GM23338 (cell line): ENCODE results near the gene ZNF22. TPM values are rescaled to one million over a fixed set of nuclear protein-coding genes. Genes with fewer than 3 reads are reported as not detected.

Experiments
- ATAC-seq: fragments of 200-7000 bp; cut with Tn5 transposase; 3 replicates; pipeline ENCODE4 v1.9.1; 2020
- DNase-seq: peaks from one replicate; pipeline ENCODE4 v3.0.0-alpha.2; 2015; ENCODE audit warnings: low spot score
- H2AFZ ChIP-seq: fragments of 200-600 bp; sonication (generic); 2 replicates; pipeline ENCODE4 v1.8.0; 2016; ENCODE audit warnings: antibody characterized with exemption, mild to moderate bottlenecking, moderate library complexity
- H3F3A ChIP-seq: fragments of 200-600 bp; sonication (generic); replicated peaks from 2 replicates; pipeline ENCODE4 v1.8.0; 2017; ENCODE audit warnings: antibody characterized with exemption, mixed run types, low read depth
- H3K27ac ChIP-seq: fragments of 200-600 bp; sonication (generic); 2 replicates; pipeline ENCODE4 v1.6.1; 2016; ENCODE audit warnings: low read depth
- H3K27me3 ChIP-seq: fragments of 200-600 bp; sonication (generic); 2 replicates; pipeline ENCODE4 v1.8.0; 2016; ENCODE audit warnings: mild to moderate bottlenecking, mixed run types, moderate library complexity; ENCODE audit not compliant: insufficient read depth
- H3K36me3 ChIP-seq: fragments of 200-600 bp; sonication (generic); 2 replicates; pipeline ENCODE4 v1.8.0; 2016; ENCODE audit warnings: mild to moderate bottlenecking; ENCODE audit not compliant: insufficient read depth
- H3K4me1 ChIP-seq: fragments of 200-600 bp; sonication (generic); 2 replicates; pipeline ENCODE4 v1.8.0; 2016; ENCODE audit warnings: mild to moderate bottlenecking, moderate library complexity; ENCODE audit not compliant: insufficient read depth
- H3K4me2 ChIP-seq: fragments of 200-600 bp; sonication (generic); 2 replicates; pipeline ENCODE4 v1.7.1; 2017; ENCODE audit warnings: mixed run types
- H3K4me3 ChIP-seq: fragments of 200-600 bp; sonication (generic); 2 replicates; pipeline ENCODE4 v1.6.1; 2016; ENCODE audit warnings: mixed run types
- H3K79me2 ChIP-seq: fragments of 200-600 bp; sonication (generic); replicated peaks from 2 replicates; pipeline ENCODE4 v1.8.0; 2017; ENCODE audit warnings: mild to moderate bottlenecking; ENCODE audit not compliant: insufficient read depth
- H3K9me2 ChIP-seq: fragments of 200-600 bp; sonication (generic); 2 replicates; pipeline ENCODE4 v1.8.0; 2017; ENCODE audit not compliant: insufficient read depth
- H4K20me1 ChIP-seq: fragments of 200-600 bp; sonication (generic); replicated peaks from 2 replicates; pipeline ENCODE4 v1.8.0; 2017; ENCODE audit warnings: mild to moderate bottlenecking; ENCODE audit not compliant: insufficient read depth
- H3K27ac Mint-ChIP-seq: 2 replicates; pipeline ENCODE4 v1.8.0; 2020; ENCODE audit warnings: inconsistent platforms, mild to moderate bottlenecking, moderate library complexity, mixed read lengths
- H3K27me3 Mint-ChIP-seq: 3 replicates; pipeline ENCODE4 v1.8.0; 2022; ENCODE audit warnings: low read depth, mild to moderate bottlenecking, moderate library complexity, mixed read lengths, inconsistent platforms; ENCODE audit not compliant: insufficient read depth, poor library complexity
- H3K36me3 Mint-ChIP-seq: 3 replicates; pipeline ENCODE4 v1.8.0; 2021; ENCODE audit warnings: low read depth, mild to moderate bottlenecking, inconsistent platforms, moderate library complexity, mixed read lengths
- H3K4me1 Mint-ChIP-seq: 3 replicates; pipeline ENCODE4 v1.8.0; 2020; ENCODE audit warnings: mild to moderate bottlenecking, inconsistent platforms, mixed read lengths
- H3K4me3 Mint-ChIP-seq: 3 replicates; pipeline ENCODE4 v1.8.0; 2021; ENCODE audit warnings: moderate library complexity, mild to moderate bottlenecking, inconsistent platforms, mixed read lengths
- H3K9me3 Mint-ChIP-seq: 3 replicates; pipeline ENCODE4 v1.8.0; 2020; ENCODE audit warnings: moderate library complexity, mild to moderate bottlenecking, inconsistent platforms, mixed read lengths
- CREB1 ChIP-seq: fragments of 250-450 bp; sonication (Bioruptor Pico); IDR thresholded peaks from 2 replicates; pipeline ENCODE4 v1.5.0; 2020; ENCODE audit warnings: low read depth, mild to moderate bottlenecking, moderate library complexity
- EZH2 ChIP-seq: fragments of 200-600 bp; sonication (generic); IDR thresholded peaks from one replicate; pipeline ENCODE4 v1.8.0; 2017; ENCODE audit warnings: antibody characterized with exemption, mild to moderate bottlenecking, low read depth; ENCODE audit not compliant: unreplicated experiment
- EZH2phosphoT487 ChIP-seq: fragments of 200-600 bp; sonication (generic); IDR thresholded peaks from one replicate; pipeline ENCODE4 v1.8.1; 2018; ENCODE audit warnings: antibody characterized with exemption; ENCODE audit not compliant: unreplicated experiment
- JUNB ChIP-seq: IDR thresholded peaks from one replicate; pipeline ENCODE4 v1.6.1; 2016; ENCODE audit warnings: antibody characterized with exemption; ENCODE audit not compliant: unreplicated experiment
- NANOG ChIP-seq: IDR thresholded peaks from 2 replicates; pipeline ENCODE4 v1.6.1; 2016; ENCODE audit warnings: antibody characterized with exemption, borderline replicate concordance
- POLR2AphosphoS5 ChIP-seq: IDR thresholded peaks from 2 replicates; pipeline ENCODE4 v1.6.1; 2016; ENCODE audit warnings: antibody characterized with exemption, low read depth
- STAT1 ChIP-seq: IDR thresholded peaks from one replicate; pipeline ENCODE4 v1.6.1; 2016; ENCODE audit warnings: antibody characterized with exemption; ENCODE audit not compliant: unreplicated experiment
- ZNF114 ChIP-seq: fragments of 250-450 bp; sonication (Bioruptor Pico); IDR thresholded peaks from 2 replicates; pipeline ENCODE4 v1.5.0; 2020; ENCODE audit warnings: mild to moderate bottlenecking, moderate library complexity
- ZNF331 ChIP-seq: fragments of 250-450 bp; sonication (Bioruptor Pico); IDR thresholded peaks from 2 replicates; pipeline ENCODE4 v1.5.0; 2020; ENCODE audit warnings: low read depth, mild to moderate bottlenecking, moderate library complexity
- long read RNA-seq: library from polyadenylated mRNA; unstranded; transcript quantifications from one replicate; pipeline ENCODE4 v2.0.0, GENCODE V29; 2020; ENCODE audit not compliant: unreplicated experiment
- polyA plus RNA-seq: library from polyadenylated mRNA; unstranded; fragments of >200 nt; fragmentation: Nextera tagmentation; extraction: Ambion mirVana; gene quantifications from 2 replicates; pipeline ENCODE4 v1.2.1, GENCODE V29; 2016
- total RNA-seq: library from RNA; depleted of rRNA; stranded (reverse); fragments of >200 nt; shearing (Covaris generic); gene quantifications from 2 replicates; pipeline ENCODE4 v1.2.3, GENCODE V29; 2014; rRNA removed
- TF ChIP-seq, protein P1 (sequence below): IDR thresholded peaks from one replicate; pipeline ENCODE4 v1.6.1; 2018; ENCODE audit warnings: antibody characterized with exemption; ENCODE audit not compliant: unreplicated experiment
- TF ChIP-seq, protein P2 (sequence below): IDR thresholded peaks from 2 replicates; pipeline ENCODE4 v1.6.1; 2016; ENCODE audit warnings: antibody characterized with exemption
- TF ChIP-seq, protein P3 (sequence below), 2 experiments: fragments of 200-600 bp in 1 of 2; sonication (generic) in 1 of 2; conservative IDR thresholded peaks; 2 replicates each; pipeline versions ENCODE4 v1.5.1 to v1.6.1; 2016 to 2017; ENCODE audit warnings: antibody characterized with exemption in 2 of 2, low read depth in 2 of 2, mild to moderate bottlenecking in 2 of 2, moderate library complexity in 1 of 2
- TF ChIP-seq, protein P4 (sequence below): fragments of 250-450 bp; sonication (Bioruptor Pico); IDR thresholded peaks from 2 replicates; pipeline ENCODE4 v1.5.0; 2020; ENCODE audit warnings: mild to moderate bottlenecking, moderate library complexity

Gene ZNF22
- 38.7 and 40.5 TPM in 2 replicates for total RNA-seq
- polyA plus RNA-seq = 72.8 and 81.8 TPM in 2 replicates
- long read RNA-seq, transcript ZNF22-201 (2 exons, 2,551 nt) = major isoform, 56 of 61 reads
- long read RNA-seq, partial matches to known transcripts = 0 of 61 reads
- long read RNA-seq, other reads (novel, unspliced or antisense) = 5 of 61 reads

DNA sequence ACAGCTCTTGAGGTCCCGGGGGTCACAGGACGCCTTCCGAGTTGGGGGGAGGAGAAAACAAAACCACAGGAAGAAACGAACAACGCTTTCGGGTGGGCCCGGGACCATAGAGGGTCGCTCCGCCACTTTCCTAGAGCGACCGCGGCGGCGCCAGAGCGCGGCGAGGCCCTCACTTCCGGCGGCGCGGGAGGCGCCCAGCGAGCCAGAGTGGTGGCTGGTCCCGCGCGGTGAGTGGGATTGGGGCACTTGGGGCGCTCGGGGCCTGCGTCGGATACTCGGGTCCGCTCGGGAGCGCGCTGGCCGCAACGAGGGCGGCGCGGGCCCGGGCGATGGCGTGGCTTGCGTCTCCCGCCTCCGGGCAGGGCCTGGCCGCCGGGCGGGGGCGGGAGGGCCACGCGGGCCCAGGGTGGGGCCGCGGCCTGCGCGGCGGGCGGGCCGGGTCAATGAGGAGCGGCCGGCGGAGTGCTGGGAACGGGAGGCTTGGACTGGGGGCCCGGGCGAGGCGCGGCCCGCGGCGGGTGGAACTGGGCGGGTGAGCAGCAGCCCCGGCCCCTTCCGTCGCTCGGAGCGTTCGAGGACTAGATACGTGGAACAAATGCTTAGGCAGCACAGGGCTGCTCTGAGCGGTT lies at the start of gene ZNF22:
Gene ZNF22, plus strand, starts transcription at position 172 of the 629 bp plus-strand sequence. CDS start 2,446 bp downstream, outside the sequence.
- peak within 1 kb of the TSS; percentile 93 for H3K4me2 ChIP-seq
- peak within 1 kb of the TSS; percentile 56; the same call in 1 of the 2 replicates for H3K27ac ChIP-seq
- H3F3A ChIP-seq = no peaks in the 10 kb centered on the region
- ATAC-seq (peak; percentile 90), DNase-seq (peak; percentile 77)
- no peaks in the 10 kb centered on the region for H3K36me3 ChIP-seq
- peaks cover 34% of the 10 kb centered on the region for H3K36me3 Mint-ChIP-seq
- no peak for TF ChIP-seq ZNF331 (CRISPR knock-in tag)
- TF ChIP-seq EZH2 = no peak
- no peak for TF ChIP-seq NANOG
- TF ChIP-seq, protein P1, sequence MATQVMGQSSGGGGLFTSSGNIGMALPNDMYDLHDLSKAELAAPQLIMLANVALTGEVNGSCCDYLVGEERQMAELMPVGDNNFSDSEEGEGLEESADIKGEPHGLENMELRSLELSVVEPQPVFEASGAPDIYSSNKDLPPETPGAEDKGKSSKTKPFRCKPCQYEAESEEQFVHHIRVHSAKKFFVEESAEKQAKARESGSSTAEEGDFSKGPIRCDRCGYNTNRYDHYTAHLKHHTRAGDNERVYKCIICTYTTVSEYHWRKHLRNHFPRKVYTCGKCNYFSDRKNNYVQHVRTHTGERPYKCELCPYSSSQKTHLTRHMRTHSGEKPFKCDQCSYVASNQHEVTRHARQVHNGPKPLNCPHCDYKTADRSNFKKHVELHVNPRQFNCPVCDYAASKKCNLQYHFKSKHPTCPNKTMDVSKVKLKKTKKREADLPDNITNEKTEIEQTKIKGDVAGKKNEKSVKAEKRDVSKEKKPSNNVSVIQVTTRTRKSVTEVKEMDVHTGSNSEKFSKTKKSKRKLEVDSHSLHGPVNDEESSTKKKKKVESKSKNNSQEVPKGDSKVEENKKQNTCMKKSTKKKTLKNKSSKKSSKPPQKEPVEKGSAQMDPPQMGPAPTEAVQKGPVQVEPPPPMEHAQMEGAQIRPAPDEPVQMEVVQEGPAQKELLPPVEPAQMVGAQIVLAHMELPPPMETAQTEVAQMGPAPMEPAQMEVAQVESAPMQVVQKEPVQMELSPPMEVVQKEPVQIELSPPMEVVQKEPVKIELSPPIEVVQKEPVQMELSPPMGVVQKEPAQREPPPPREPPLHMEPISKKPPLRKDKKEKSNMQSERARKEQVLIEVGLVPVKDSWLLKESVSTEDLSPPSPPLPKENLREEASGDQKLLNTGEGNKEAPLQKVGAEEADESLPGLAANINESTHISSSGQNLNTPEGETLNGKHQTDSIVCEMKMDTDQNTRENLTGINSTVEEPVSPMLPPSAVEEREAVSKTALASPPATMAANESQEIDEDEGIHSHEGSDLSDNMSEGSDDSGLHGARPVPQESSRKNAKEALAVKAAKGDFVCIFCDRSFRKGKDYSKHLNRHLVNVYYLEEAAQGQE = no peak
- 0 out of 2 replicates have a peak, but pooled peaks have one; percentile 28 for TF ChIP-seq CREB1 (CRISPR knock-in tag)
- no peak for TF ChIP-seq STAT1
- TF ChIP-seq, protein P2, sequence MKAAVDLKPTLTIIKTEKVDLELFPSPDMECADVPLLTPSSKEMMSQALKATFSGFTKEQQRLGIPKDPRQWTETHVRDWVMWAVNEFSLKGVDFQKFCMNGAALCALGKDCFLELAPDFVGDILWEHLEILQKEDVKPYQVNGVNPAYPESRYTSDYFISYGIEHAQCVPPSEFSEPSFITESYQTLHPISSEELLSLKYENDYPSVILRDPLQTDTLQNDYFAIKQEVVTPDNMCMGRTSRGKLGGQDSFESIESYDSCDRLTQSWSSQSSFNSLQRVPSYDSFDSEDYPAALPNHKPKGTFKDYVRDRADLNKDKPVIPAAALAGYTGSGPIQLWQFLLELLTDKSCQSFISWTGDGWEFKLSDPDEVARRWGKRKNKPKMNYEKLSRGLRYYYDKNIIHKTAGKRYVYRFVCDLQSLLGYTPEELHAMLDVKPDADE = 0 out of 2 replicates have a peak, but pooled peaks have one; percentile 15
- no peak for TF ChIP-seq ZNF114
- TF ChIP-seq EZH2phosphoT487 = no peak
- TF ChIP-seq, protein P3, sequence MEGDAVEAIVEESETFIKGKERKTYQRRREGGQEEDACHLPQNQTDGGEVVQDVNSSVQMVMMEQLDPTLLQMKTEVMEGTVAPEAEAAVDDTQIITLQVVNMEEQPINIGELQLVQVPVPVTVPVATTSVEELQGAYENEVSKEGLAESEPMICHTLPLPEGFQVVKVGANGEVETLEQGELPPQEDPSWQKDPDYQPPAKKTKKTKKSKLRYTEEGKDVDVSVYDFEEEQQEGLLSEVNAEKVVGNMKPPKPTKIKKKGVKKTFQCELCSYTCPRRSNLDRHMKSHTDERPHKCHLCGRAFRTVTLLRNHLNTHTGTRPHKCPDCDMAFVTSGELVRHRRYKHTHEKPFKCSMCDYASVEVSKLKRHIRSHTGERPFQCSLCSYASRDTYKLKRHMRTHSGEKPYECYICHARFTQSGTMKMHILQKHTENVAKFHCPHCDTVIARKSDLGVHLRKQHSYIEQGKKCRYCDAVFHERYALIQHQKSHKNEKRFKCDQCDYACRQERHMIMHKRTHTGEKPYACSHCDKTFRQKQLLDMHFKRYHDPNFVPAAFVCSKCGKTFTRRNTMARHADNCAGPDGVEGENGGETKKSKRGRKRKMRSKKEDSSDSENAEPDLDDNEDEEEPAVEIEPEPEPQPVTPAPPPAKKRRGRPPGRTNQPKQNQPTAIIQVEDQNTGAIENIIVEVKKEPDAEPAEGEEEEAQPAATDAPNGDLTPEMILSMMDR (conservative IDR thresholded peaks at IDR 0.05; ENCODE audit: low read depth in 2 of 2) = no peak
- TF ChIP-seq, protein P4, sequence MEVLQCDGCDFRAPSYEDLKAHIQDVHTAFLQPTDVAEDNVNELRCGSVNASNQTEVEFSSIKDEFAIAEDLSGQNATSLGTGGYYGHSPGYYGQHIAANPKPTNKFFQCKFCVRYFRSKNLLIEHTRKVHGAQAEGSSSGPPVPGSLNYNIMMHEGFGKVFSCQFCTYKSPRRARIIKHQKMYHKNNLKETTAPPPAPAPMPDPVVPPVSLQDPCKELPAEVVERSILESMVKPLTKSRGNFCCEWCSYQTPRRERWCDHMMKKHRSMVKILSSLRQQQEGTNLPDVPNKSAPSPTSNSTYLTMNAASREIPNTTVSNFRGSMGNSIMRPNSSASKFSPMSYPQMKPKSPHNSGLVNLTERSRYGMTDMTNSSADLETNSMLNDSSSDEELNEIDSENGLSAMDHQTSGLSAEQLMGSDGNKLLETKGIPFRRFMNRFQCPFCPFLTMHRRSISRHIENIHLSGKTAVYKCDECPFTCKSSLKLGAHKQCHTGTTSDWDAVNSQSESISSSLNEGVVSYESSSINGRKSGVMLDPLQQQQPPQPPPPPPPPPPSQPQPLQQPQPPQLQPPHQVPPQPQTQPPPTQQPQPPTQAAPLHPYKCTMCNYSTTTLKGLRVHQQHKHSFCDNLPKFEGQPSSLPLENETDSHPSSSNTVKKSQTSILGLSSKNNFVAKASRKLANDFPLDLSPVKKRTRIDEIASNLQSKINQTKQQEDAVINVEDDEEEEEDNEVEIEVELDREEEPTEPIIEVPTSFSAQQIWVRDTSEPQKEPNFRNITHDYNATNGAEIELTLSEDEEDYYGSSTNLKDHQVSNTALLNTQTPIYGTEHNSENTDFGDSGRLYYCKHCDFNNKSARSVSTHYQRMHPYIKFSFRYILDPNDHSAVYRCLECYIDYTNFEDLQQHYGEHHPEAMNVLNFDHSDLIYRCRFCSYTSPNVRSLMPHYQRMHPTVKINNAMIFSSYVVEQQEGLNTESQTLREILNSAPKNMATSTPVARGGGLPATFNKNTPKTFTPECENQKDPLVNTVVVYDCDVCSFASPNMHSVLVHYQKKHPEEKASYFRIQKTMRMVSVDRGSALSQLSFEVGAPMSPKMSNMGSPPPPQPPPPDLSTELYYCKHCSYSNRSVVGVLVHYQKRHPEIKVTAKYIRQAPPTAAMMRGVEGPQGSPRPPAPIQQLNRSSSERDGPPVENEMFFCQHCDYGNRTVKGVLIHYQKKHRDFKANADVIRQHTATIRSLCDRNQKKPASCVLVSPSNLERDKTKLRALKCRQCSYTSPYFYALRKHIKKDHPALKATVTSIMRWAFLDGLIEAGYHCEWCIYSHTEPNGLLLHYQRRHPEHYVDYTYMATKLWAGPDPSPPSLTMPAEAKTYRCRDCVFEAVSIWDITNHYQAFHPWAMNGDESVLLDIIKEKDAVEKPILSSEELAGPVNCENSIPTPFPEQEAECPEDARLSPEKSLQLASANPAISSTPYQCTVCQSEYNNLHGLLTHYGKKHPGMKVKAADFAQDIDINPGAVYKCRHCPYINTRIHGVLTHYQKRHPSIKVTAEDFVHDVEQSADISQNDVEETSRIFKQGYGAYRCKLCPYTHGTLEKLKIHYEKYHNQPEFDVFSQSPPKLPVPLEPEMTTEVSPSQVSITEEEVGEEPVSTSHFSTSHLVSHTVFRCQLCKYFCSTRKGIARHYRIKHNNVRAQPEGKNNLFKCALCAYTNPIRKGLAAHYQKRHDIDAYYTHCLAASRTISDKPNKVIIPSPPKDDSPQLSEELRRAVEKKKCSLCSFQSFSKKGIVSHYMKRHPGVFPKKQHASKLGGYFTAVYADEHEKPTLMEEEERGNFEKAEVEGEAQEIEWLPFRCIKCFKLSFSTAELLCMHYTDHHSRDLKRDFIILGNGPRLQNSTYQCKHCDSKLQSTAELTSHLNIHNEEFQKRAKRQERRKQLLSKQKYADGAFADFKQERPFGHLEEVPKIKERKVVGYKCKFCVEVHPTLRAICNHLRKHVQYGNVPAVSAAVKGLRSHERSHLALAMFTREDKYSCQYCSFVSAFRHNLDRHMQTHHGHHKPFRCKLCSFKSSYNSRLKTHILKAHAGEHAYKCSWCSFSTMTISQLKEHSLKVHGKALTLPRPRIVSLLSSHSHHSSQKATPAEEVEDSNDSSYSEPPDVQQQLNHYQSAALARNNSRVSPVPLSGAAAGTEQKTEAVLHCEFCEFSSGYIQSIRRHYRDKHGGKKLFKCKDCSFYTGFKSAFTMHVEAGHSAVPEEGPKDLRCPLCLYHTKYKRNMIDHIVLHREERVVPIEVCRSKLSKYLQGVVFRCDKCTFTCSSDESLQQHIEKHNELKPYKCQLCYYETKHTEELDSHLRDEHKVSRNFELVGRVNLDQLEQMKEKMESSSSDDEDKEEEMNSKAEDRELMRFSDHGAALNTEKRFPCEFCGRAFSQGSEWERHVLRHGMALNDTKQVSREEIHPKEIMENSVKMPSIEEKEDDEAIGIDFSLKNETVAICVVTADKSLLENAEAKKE (CRISPR knock-in tag) = no peak
- peak; percentile 73 for TF ChIP-seq POLR2AphosphoS5
- no peak for TF ChIP-seq JUNB
- H2AFZ ChIP-seq = peak within 1 kb of the TSS; percentile 99
- H3K4me3 ChIP-seq = peak within 1 kb of the TSS; percentile 83
- no peaks in the 10 kb centered on the region for H3K9me2 ChIP-seq
- peak within 1 kb of the TSS; percentile 82 for H3K4me3 Mint-ChIP-seq
- peaks cover 17% of the 10 kb centered on the region for H3K4me1 ChIP-seq
- peaks cover 18% of the 10 kb centered on the region for H3K9me3 Mint-ChIP-seq
- peaks cover 4% of the 10 kb centered on the region for H4K20me1 ChIP-seq
- no peaks in the 10 kb centered on the region for H3K27me3 ChIP-seq
- peaks cover 31% of the 10 kb centered on the region for H3K4me1 Mint-ChIP-seq
- H3K79me2 ChIP-seq = peaks cover 37% of the 10 kb centered on the region
- peaks cover 12% of the 10 kb centered on the region for H3K27me3 Mint-ChIP-seq
- peak within 1 kb of the TSS; percentile 90 for H3K27ac Mint-ChIP-seq
